Measurements from ENCODE around the gene ASF1B.
"Not testable (repeated sequence)": the region's sequence is repeated elsewhere in the genome, so short reads cannot be mapped to it uniquely, and the experiment has no call there.

The ASF1B gene

GRCh38 chr19:14159059-14159458, 22.7 kb upstream of the ASF1B start:
- no peak for DNase-seq

GRCh38 chr19:14158276-14159023, 22.1 kb upstream of the ASF1B start:
- DNase-seq: no peak

GRCh38 chr19:14156971-14157717, 20.8 kb upstream of the ASF1B start:
- DNase-seq: no peak

- DNase-seq: no peak
Measured at GRCh38 chr19:14156122-14156521, 19.7 kb upstream of the ASF1B start.

GRCh38 chr19:14155371-14155770, 19.0 kb upstream of the ASF1B start:
- no peak for DNase-seq

- no peak for DNase-seq
Measured at GRCh38 chr19:14152713-14153112, 16.3 kb upstream of the ASF1B start.

- DNase-seq: no peak
Measured at GRCh38 chr19:14150770-14151661, 14.6 kb upstream of the ASF1B start.

- DNase-seq: no peak
Measured at GRCh38 chr19:14150041-14150769, 13.8 kb upstream of the ASF1B start.

- DNase-seq: no peak
Measured at GRCh38 chr19:14149509-14149994, 13.2 kb upstream of the ASF1B start.

- no peak for DNase-seq
Measured at GRCh38 chr19:14148751-14149410, 12.5 kb upstream of the ASF1B start.

GRCh38 chr19:14147797-14148605, 11.6 kb upstream of the ASF1B start:
- no peak for DNase-seq

GRCh38 chr19:14146789-14147216, 10.4 kb upstream of the ASF1B start:
- DNase-seq: no peak

- DNase-seq: not testable (repeated sequence)
Measured at GRCh38 chr19:14146169-14146568, 9.8 kb upstream of the ASF1B start.

GRCh38 chr19:14145381-14145780, 9.0 kb upstream of the ASF1B start:
- no peak for DNase-seq

GRCh38 chr19:14142262-14143190, 6.1 kb upstream of the ASF1B start:
- no peak for DNase-seq

- DNase-seq: no peak
Measured at GRCh38 chr19:14141041-14141440, 4.7 kb upstream of the ASF1B start.

GRCh38 chr19:14139944-14140343, 3.6 kb upstream of the ASF1B start:
- no peak for DNase-seq

GRCh38 chr19:14138576-14139265, 2.3 kb upstream of the ASF1B start:
- DNase-seq: no peak

GRCh38 chr19:14135985-14136508, 342 bp downstream of the ASF1B start:
- no peak for DNase-seq
